NT2/D1 (cell line): Measurements from ENCODE around the gene GPA33.

Experiments
- DNase-seq: peaks from one replicate; pipeline ENCODE4 v3.0.0-alpha.2; 2011; ENCODE audit warnings: low read depth, low spot score
- H3K27me3 ChIP-seq: 2 replicates; pipeline ENCODE4 v1.6.0; 2011; ENCODE audit warnings: mild to moderate bottlenecking; ENCODE audit not compliant: insufficient read length, insufficient read depth
- H3K36me3 ChIP-seq: 2 replicates; pipeline ENCODE4 v1.6.1; 2011; ENCODE audit warnings: mild to moderate bottlenecking, low read length, mixed read lengths; ENCODE audit not compliant: insufficient read depth, insufficient read length
- H3K4me1 ChIP-seq: 2 replicates; pipeline ENCODE4 v1.5.1; 2011; ENCODE audit not compliant: insufficient read depth, insufficient read length
- H3K4me3 ChIP-seq: 2 replicates; pipeline ENCODE4 v1.5.1; 2011; ENCODE audit warnings: low read depth; ENCODE audit not compliant: insufficient read length
- H3K9ac ChIP-seq: 2 replicates; pipeline ENCODE4 v1.6.0; 2011; ENCODE audit warnings: low read depth; ENCODE audit not compliant: insufficient read length
- H3K9me3 ChIP-seq: 2 replicates; pipeline ENCODE4 v1.5.1; 2011; ENCODE audit warnings: mild to moderate bottlenecking, low read length; ENCODE audit not compliant: insufficient read depth
- SUZ12 ChIP-seq: IDR thresholded peaks from 2 replicates; pipeline ENCODE4 v1.6.1; 2011; ENCODE audit not compliant: insufficient read length, insufficient read depth; ENCODE audit errors: extremely low read depth
- YY1 ChIP-seq: IDR thresholded peaks from 2 replicates; pipeline ENCODE4 v1.6.1; 2011; ENCODE audit not compliant: insufficient read length, insufficient read depth
- ZNF274 ChIP-seq: IDR thresholded peaks from 2 replicates; pipeline ENCODE4 v1.6.1; 2011; ENCODE audit warnings: mild to moderate bottlenecking, low read depth, low read length

The GPA33 gene

GRCh38 chr1:167099851-167100250, 9.7 kb upstream of the GPA33 start:
- no peak for TF ChIP-seq YY1
- TF ChIP-seq SUZ12: no peak
- TF ChIP-seq ZNF274: no peak
- Histone ChIP-seq H3K9me3 (peaks cover 7% of the 10 kb centered on the region), H3K27me3 (no peaks in the 10 kb centered on the region), H3K36me3 (no peaks in the 10 kb centered on the region), H3K9ac (no peak overlapping the region), H3K4me3 (no peak overlapping the region), H3K4me1 (peaks cover under 1% of the 10 kb centered on the region)
- peak; percentile 47 for DNase-seq

DNA sequence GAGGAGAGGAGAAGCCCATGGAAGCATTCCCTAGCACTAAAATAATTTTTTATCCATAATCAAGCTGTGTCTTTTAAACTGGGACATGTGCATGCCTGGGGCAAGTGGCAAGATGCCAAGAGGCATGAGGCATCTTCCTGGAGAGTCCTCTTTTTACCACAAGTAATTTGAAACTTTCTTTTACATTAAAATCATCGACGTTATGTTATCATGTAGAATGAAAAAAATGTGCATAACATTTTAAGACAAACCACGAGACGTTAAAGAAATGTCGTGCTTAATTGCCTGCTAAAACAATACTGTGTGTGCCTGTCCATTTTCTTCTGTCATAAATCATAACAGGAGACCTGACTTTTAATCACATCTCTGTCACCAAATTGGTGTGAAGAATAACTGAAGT, 5.2 kb upstream of the GPA33 start:
- Histone ChIP-seq H3K9ac (no peak overlapping the region), H3K4me3 (no peak overlapping the region), H3K36me3 (no peaks in the 10 kb centered on the region), H3K4me1 (peaks cover 13% of the 10 kb centered on the region), H3K9me3 (peaks cover 7% of the 10 kb centered on the region), H3K27me3 (no peaks in the 10 kb centered on the region)
- DNase-seq: no peak
- TF ChIP-seq YY1 (no peak), ZNF274 (no peak), SUZ12 (no peak)

GRCh38 chr1:167094690-167095089, 4.5 kb upstream of the GPA33 start:
- Histone ChIP-seq H3K36me3 (no peaks in the 10 kb centered on the region), H3K9ac (no peak overlapping the region), H3K4me3 (no peak overlapping the region), H3K9me3 (peaks cover 4% of the 10 kb centered on the region; the same call in 1 of the 2 replicates), H3K4me1 (peaks cover 13% of the 10 kb centered on the region), H3K27me3 (no peaks in the 10 kb centered on the region)
- TF ChIP-seq YY1 (no peak), ZNF274 (no peak), SUZ12 (no peak)
- DNase-seq: no peak

DNA sequence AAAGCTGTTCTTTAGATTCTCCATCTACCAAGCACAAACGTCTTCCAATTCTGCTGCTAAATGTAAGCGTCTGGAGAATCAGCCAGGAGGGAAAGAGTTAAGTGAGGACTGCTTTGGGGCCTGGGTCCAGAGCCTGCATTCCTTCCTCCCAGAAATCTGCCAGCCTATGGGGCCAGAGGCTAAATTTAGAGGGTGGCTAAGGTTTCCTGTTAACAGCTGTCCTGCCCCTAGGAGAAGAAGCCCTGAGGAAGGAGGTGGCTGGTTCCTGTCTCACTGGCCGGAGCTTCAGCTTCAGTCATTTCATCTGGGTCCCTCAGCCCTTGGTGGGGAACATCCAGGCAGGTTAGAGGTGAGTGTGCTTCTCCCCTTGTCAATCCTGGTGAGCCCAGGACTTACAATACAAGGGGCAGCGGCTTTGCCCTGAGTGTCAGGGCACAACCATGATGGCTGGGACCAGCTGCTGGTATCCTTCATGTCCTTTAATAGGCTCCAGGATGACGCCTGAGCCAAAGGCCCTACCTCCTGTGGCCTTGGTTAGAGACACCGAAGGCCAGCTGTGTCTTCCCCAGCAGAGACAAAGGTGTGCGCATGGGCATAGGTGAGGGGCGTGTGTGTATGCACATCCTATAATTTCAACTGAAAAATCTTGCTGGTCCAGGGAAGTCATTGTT, 3.8 kb upstream of the GPA33 start, which contains the start of gene STYXL2:
Gene STYXL2 (plus strand): TSS at position 230 of the 671 bp plus-strand sequence. CDS start 775 bp downstream, outside the sequence.
- no peak within 1 kb of the TSS for H3K9ac ChIP-seq
- DNase-seq: no peak

DNA sequence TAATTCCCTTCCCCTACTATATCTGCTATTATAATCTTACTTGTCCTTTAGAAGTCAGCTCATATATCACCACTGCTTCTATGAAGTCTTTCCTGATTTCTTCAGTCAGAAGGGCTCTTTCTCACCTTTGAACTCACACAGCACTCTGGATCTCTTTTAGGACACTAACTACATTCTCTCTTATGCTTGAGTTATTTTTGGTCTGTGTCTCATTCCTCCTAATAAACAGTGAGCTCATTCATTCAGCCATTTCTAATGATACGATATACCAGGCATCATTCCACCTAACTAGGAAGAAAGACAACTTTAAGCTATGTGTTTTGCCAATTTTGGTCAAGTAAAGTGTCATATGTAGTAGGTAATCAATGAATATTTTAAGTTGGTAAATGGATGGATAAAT, 2.5 kb upstream of the GPA33 start:
- Histone ChIP-seq H3K27me3 (no peaks in the 10 kb centered on the region), H3K36me3 (no peaks in the 10 kb centered on the region), H3K4me3 (no peak overlapping the region), H3K4me1 (peaks cover 13% of the 10 kb centered on the region), H3K9me3 (no peaks in the 10 kb centered on the region), H3K9ac (no peak overlapping the region)
- no peak for DNase-seq
- TF ChIP-seq YY1 (no peak), SUZ12 (no peak), ZNF274 (no peak)

More for the DNA sequence above, 3.8 kb upstream of the GPA33 start, which contains the start of gene STYXL2:
- H3K4me1 ChIP-seq: peaks cover 13% of the 10 kb centered on the region
- H3K27me3 ChIP-seq: no peaks in the 10 kb centered on the region
- no peaks in the 10 kb centered on the region for H3K9me3 ChIP-seq
- H3K4me3 ChIP-seq: no peak within 1 kb of the TSS
- H3K36me3 ChIP-seq: no peaks in the 10 kb centered on the region
- no peak for TF ChIP-seq SUZ12
- TF ChIP-seq YY1: no peak
- TF ChIP-seq ZNF274: no peak

DNA sequence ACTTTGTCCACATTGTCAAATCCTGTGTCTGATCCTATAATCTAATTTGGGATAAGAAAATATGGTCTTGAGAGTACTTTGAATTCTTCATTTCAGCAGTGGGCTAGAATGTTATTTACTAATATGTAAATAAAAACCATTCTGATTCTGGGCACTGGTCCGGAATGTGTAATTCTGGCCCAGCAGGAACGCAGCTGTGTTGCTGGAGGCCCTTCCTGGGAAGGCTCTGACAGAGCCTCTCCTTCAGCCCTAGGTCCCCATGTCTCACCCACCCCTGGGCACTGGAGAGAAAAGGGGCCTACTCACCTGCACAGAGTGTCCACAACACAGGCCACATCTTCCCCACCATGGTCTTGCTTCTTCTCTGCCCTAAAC, 251 bp downstream of the GPA33 start:
- Histone ChIP-seq H3K4me3 (no peak overlapping the region), H3K4me1 (peaks cover 13% of the 10 kb centered on the region), H3K27me3 (no peaks in the 10 kb centered on the region), H3K9me3 (peaks cover 15% of the 10 kb centered on the region), H3K9ac (no peak overlapping the region), H3K36me3 (no peaks in the 10 kb centered on the region)
- TF ChIP-seq SUZ12: no peak
- no peak for TF ChIP-seq ZNF274
- no peak for DNase-seq

GRCh38 chr1:167088746-167089417, 1.3 kb downstream of the GPA33 start:
- Histone ChIP-seq H3K4me1 (peaks cover 3% of the 10 kb centered on the region), H3K9ac (no peak overlapping the region), H3K4me3 (no peak overlapping the region), H3K9me3 (peaks cover 20% of the 10 kb centered on the region), H3K36me3 (no peaks in the 10 kb centered on the region), H3K27me3 (no peaks in the 10 kb centered on the region)
- no peak for TF ChIP-seq SUZ12
- TF ChIP-seq ZNF274: no peak
- no peak for TF ChIP-seq YY1
- DNase-seq: no peak
